Type B pancreatic cell (in vitro differentiated cells): ENCODE results near the gene CCDC87. TPM values are rescaled to one million over a fixed set of nuclear protein-coding genes. Genes with fewer than 3 reads are reported as not detected.

Experiments used
- DNase-seq: peaks from one replicate; pipeline ENCODE4 v3.0.0; 2021; ENCODE audit warnings: mixed read lengths; ENCODE audit not compliant: unreplicated experiment; ENCODE audit errors: extremely low spot score
- H3K27ac Mint-ChIP-seq: 2 replicates; pipeline ENCODE4 v1.8.0; 2021; ENCODE audit warnings: mild to moderate bottlenecking, mixed read lengths
- H3K27me3 Mint-ChIP-seq: 2 replicates; pipeline ENCODE4 v1.8.0; 2021; ENCODE audit warnings: mixed read lengths
- H3K36me3 Mint-ChIP-seq: 2 replicates; pipeline ENCODE4 v1.8.0; 2021; ENCODE audit warnings: mixed read lengths
- H3K4me1 Mint-ChIP-seq: one replicate; pipeline ENCODE4 v1.8.0; 2021; ENCODE audit warnings: mixed read lengths; ENCODE audit not compliant: unreplicated experiment
- H3K4me3 Mint-ChIP-seq: 2 replicates; pipeline ENCODE4 v1.8.0; 2021; ENCODE audit warnings: mild to moderate bottlenecking, mixed read lengths
- H3K9me3 Mint-ChIP-seq: 2 replicates; pipeline ENCODE4 v1.8.0; 2021; ENCODE audit warnings: mixed read lengths
- CTCF ChIP-seq: fragments of 200-600 bp; sonication (generic); conservative IDR thresholded peaks from 2 replicates; pipeline ENCODE4 v1.5.0; 2021; ENCODE audit warnings: antibody characterized with exemption, mild to moderate bottlenecking
- total RNA-seq: library from RNA; stranded (reverse); gene quantifications from 2 replicates; pipeline ENCODE4 v1.2.1, GENCODE V29; 2021; ENCODE audit warnings: low replicate concordance

CCDC87 gene
- total RNA-seq, 1 donor from 2014 or later = 0.94 TPM

GRCh38 chr11:66561178-66561974, 31.5 kb downstream of the CCDC87 start:
- DNase-seq = no peak
- H3K27me3 Mint-ChIP-seq = no peaks in the 10 kb centered on the region
- H3K36me3 Mint-ChIP-seq = no peaks in the 10 kb centered on the region
- no peak overlapping the region for H3K4me3 Mint-ChIP-seq
- TF ChIP-seq CTCF = no peak
- H3K27ac Mint-ChIP-seq = no peak overlapping the region
- no peaks in the 10 kb centered on the region for H3K4me1 Mint-ChIP-seq
- H3K9me3 Mint-ChIP-seq = no peaks in the 10 kb centered on the region

- Mint-ChIP-seq H3K27ac (no peak overlapping the region), H3K9me3 (no peaks in the 10 kb centered on the region), H3K27me3 (no peaks in the 10 kb centered on the region), H3K36me3 (no peaks in the 10 kb centered on the region), H3K4me1 (no peaks in the 10 kb centered on the region), H3K4me3 (no peak overlapping the region)
- no peak for TF ChIP-seq CTCF
- DNase-seq = no peak
Observed at GRCh38 chr11:66559866-66560676, 32.8 kb downstream of the CCDC87 start.

- H3K27ac Mint-ChIP-seq = no peak overlapping the region
- no peaks in the 10 kb centered on the region for H3K27me3 Mint-ChIP-seq
- no peaks in the 10 kb centered on the region for H3K9me3 Mint-ChIP-seq
- H3K4me1 Mint-ChIP-seq = no peaks in the 10 kb centered on the region
- no peak overlapping the region for H3K4me3 Mint-ChIP-seq
- TF ChIP-seq CTCF = no peak
- H3K36me3 Mint-ChIP-seq = no peaks in the 10 kb centered on the region
- DNase-seq = no peak
Observed at GRCh38 chr11:66559142-66559865, 33.6 kb downstream of the CCDC87 start.

- no peak for DNase-seq
- no peaks in the 10 kb centered on the region for H3K36me3 Mint-ChIP-seq
- no peak overlapping the region for H3K27ac Mint-ChIP-seq
- H3K27me3 Mint-ChIP-seq = no peaks in the 10 kb centered on the region
- H3K4me3 Mint-ChIP-seq = no peak overlapping the region
- no peak for TF ChIP-seq CTCF
- H3K9me3 Mint-ChIP-seq = no peaks in the 10 kb centered on the region
- H3K4me1 Mint-ChIP-seq = no peaks in the 10 kb centered on the region
Observed at GRCh38 chr11:66557733-66558326, 35.0 kb downstream of the CCDC87 start.

- Mint-ChIP-seq H3K4me3 (no peak overlapping the region), H3K27me3 (no peaks in the 10 kb centered on the region), H3K9me3 (no peaks in the 10 kb centered on the region), H3K36me3 (no peaks in the 10 kb centered on the region), H3K4me1 (no peaks in the 10 kb centered on the region), H3K27ac (no peak overlapping the region)
- no peak for DNase-seq
- TF ChIP-seq CTCF = no peak
Observed at GRCh38 chr11:66556086-66556485, 36.8 kb downstream of the CCDC87 start.
